DMS153 treated with DMSO at 0.1 percent for 48 hours (cell line): Measurements from ENCODE around the gene TUBGCP3.
"Not testable (repeated sequence)": the region's sequence is repeated elsewhere in the genome, so short reads cannot be mapped to it uniquely, and the experiment has no call there.

ENCODE experiments used
- DNase-seq: peaks from one replicate; lab custom pipeline; 2025; ENCODE audit not compliant: unreplicated experiment; lab: John Stamatoyannopoulos, UW

Gene TUBGCP3

GRCh38 chr13:112531263-112531794 is 56.6 kb downstream of the TUBGCP3 start:
- DNase-seq: no peak

GRCh38 chr13:112530861-112531260 is 57.1 kb downstream of the TUBGCP3 start:
- no peak for DNase-seq

- DNase-seq: no peak
Measured at GRCh38 chr13:112529216-112529615, 58.7 kb downstream of the TUBGCP3 start.

GRCh38 chr13:112526146-112526853 is 61.7 kb downstream of the TUBGCP3 start:
- DNase-seq: no peak

- DNase-seq: no peak
Measured at GRCh38 chr13:112525356-112525945, 62.5 kb downstream of the TUBGCP3 start.

- DNase-seq: no peak
Measured at GRCh38 chr13:112522578-112522977, 65.4 kb downstream of the TUBGCP3 start.

GRCh38 chr13:112521073-112521685 is 66.8 kb downstream of the TUBGCP3 start:
- DNase-seq: no peak

- no peak for DNase-seq
Measured at GRCh38 chr13:112519517-112520060, 68.4 kb downstream of the TUBGCP3 start.

GRCh38 chr13:112516218-112516617 is 71.7 kb downstream of the TUBGCP3 start:
- DNase-seq: no peak

- no peak for DNase-seq
Measured at GRCh38 chr13:112513761-112514160, 74.2 kb downstream of the TUBGCP3 start.

GRCh38 chr13:112510987-112511685 is 76.8 kb downstream of the TUBGCP3 start:
- no peak for DNase-seq

- peak; percentile 7 for DNase-seq
Measured at GRCh38 chr13:112510002-112510780, 77.8 kb downstream of the TUBGCP3 start.

GRCh38 chr13:112509190-112509589 is 78.8 kb downstream of the TUBGCP3 start:
- DNase-seq: no peak

- no peak for DNase-seq
Measured at GRCh38 chr13:112506046-112506445, 81.9 kb downstream of the TUBGCP3 start.

- DNase-seq: no peak
Measured at GRCh38 chr13:112496166-112496565, 91.8 kb downstream of the TUBGCP3 start.

GRCh38 chr13:112495465-112495864 is 92.5 kb downstream of the TUBGCP3 start:
- DNase-seq: no peak

GRCh38 chr13:112489199-112489598 is 98.8 kb downstream of the TUBGCP3 start:
- no peak for DNase-seq

GRCh38 chr13:112488343-112489050 is 99.5 kb downstream of the TUBGCP3 start:
- DNase-seq: not testable (repeated sequence)

- no peak for DNase-seq
Measured at GRCh38 chr13:112487127-112487517, 100.8 kb downstream of the TUBGCP3 start.
